ENCODE data around the gene PTPRM. TPM values are rescaled to one million over a fixed set of nuclear protein-coding genes. Genes with fewer than 3 reads are reported as not detected.

PTPRM gene
- total RNA-seq, 4 donors from 2014 or later, result 21.4 to 41.8 (median 29.6) TPM

DNA sequence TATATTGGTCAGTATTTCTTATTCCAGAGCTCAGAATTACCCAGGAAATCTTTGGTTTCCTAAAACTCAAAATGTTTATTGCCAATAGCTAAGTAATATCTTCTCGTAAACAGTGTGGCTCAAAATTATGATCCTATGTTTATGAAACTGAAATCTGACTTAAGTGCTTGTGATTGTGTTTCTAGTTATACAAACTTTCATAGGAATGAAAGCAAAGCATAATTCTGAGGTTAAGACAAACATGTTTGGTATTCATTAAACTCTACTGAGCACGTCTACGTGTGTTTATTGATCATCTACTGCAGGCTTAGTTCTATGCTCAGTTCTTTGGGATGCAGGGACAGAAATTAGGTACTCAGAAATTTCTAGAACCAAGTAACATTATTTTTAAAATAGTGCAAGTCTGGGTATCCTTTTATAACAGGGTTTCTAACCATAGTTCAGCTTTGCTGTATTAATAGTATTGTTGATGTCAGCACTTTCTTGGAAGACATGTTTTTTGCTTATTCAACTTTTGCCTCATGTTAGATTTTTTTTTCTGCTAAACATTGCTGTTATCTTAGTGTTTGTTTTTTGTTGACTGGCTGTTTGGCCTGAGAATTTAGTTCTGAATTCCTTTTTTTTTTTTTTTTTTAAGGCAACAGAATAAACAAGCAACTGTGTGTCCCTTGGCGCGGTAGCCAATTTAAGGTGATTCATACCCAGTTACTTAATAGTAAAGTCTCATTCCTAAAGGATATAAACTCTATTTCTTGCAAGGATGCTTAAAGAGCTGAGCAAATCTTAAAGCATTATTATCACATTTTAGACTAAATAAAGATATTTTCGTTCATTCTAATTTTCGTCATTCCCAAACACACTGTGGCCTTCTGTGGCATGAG lies 31.3 kb downstream of the PTPRM start:
- TF ChIP-seq POLR2A (IDR thresholded peaks at IDR 0.05), result no peak
- TF ChIP-seq CTCF (IDR thresholded peaks at IDR 0.05), result no peak
- intact Hi-C loops (cut with DNase I; ENCODE audit: low total_unique reads), result no loop called here
- H3K4me3 ChIP-seq (ENCODE audit: low read depth, poor library complexity, severe bottlenecking), result no peak overlapping the region
- 93% methylated on average over 7 of the region's 7 CpGs for WGBS, 2 donors
- peak in 1 of 2 donors; percentile 22 for DNase-seq (ENCODE audit: low spot score in 2 of 2)

GRCh38 chr18:7600036-7600435 lies 32.9 kb downstream of the PTPRM start:
- no peak for TF ChIP-seq POLR2A (IDR thresholded peaks at IDR 0.05)
- TF ChIP-seq CTCF (IDR thresholded peaks at IDR 0.05), result no peak
- 85 to 94% methylated on average over 6 of the region's 6 CpGs for WGBS, 2 donors
- DNase-seq (ENCODE audit: low spot score in 2 of 2), result no peak

DNA sequence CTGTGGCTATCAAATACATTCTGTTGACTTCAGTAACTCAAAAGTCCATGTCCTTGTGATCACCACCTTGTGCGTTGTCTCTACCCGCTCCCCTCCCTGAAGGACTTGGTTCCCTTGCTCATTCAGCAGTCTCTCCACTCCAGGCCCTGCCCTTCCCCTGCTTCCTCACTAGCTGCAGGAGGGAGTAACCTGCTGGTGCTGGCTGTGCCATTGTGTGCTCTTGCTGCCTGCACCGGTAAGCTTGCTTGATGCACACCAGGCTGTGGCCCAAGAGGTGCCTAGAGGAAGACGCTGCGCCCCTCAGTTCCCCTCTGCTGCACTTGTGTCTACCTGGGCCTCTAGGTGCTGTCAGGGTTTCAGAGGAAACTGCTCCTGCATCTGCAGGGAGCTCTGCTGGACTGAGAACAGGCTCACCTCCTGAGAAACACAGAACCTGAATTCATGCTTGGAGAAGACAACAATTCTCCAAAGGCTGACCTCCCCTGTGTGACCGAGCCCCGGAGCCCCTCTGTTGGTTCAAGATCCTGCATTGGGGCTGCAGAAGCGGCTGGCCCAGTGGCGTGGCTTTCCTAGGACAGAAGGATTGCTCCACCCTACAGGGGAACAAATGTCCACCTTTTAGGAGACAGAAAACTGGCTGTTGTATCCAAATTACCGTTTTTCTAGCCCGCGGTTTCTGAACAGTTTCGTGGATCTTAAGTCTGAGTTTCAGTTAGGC lies 33.6 kb downstream of the PTPRM start:
- H3K4me3 ChIP-seq (ENCODE audit: low read depth, poor library complexity, severe bottlenecking), result no peak overlapping the region
- 90 to 92% methylated on average over 13 of the region's 13 CpGs for WGBS, 2 donors
- intact Hi-C loops (cut with DNase I; ENCODE audit: low total_unique reads), result no loop called here
- DNase-seq (ENCODE audit: low spot score in 2 of 2), result no peak
- TF ChIP-seq POLR2A (IDR thresholded peaks at IDR 0.05), result no peak
- TF ChIP-seq CTCF (IDR thresholded peaks at IDR 0.05), result no peak

More at GRCh38 chr18:7600036-7600435, 32.9 kb downstream of the PTPRM start:
- H3K4me3 ChIP-seq (ENCODE audit: low read depth, poor library complexity, severe bottlenecking), result no peak overlapping the region
- intact Hi-C loops (cut with DNase I; ENCODE audit: low total_unique reads), result no loop called here

DNA sequence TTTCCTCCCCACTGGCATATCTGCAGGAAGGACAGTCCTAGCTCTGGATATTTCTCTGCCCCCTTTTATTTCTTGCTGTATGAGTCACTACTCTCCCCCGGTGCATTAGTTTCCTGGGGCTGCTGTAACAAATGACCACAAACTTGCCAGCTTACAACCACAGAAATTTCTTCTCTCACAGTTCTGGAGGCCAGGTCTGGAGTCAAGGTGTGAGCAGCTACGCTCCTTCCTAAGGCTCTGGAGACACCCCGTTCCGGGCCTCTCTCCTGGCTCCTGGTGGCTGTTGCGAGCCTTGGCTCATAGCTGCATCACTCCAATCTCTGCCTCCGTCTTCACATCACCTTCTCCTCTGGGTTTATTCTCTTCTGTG lies 34.1 kb downstream of the PTPRM start:
- DNase-seq (ENCODE audit: low spot score in 2 of 2), result no peak
- no peak for TF ChIP-seq CTCF (IDR thresholded peaks at IDR 0.05)
- TF ChIP-seq POLR2A (IDR thresholded peaks at IDR 0.05), result no peak
- H3K4me3 ChIP-seq (ENCODE audit: low read depth, poor library complexity, severe bottlenecking), result no peak overlapping the region
- intact Hi-C loops (cut with DNase I; ENCODE audit: low total_unique reads), result no loop called here
- 87 to 90% methylated on average over 6 of the region's 6 CpGs for WGBS, 2 donors

- no peak for DNase-seq (ENCODE audit: low spot score in 2 of 2)
- H3K4me3 ChIP-seq (ENCODE audit: low read depth, poor library complexity, severe bottlenecking), result no peak overlapping the region
- intact Hi-C loops (cut with DNase I; ENCODE audit: low total_unique reads), result no loop called here
- TF ChIP-seq CTCF (IDR thresholded peaks at IDR 0.05), result no peak
- no peak for TF ChIP-seq POLR2A (IDR thresholded peaks at IDR 0.05)
- WGBS, 2 donors, result 92 to 93% methylated on average over 3 of the region's 3 CpGs
Observed at GRCh38 chr18:7601936-7602335, 34.8 kb downstream of the PTPRM start.

Data from lower leg skin (tissue), 4 donors.